Chondrocyte (in vitro differentiated cells): Measurements from ENCODE around the gene CD207. TPM values are rescaled to one million over a fixed set of nuclear protein-coding genes. Genes with fewer than 3 reads are reported as not detected.

Experiments
- DNase-seq: peaks from one replicate; pipeline ENCODE4 v3.0.0; 2021; ENCODE audit warnings: mixed read lengths, low spot score
- H3K27ac Mint-ChIP-seq: one replicate; pipeline ENCODE4 v1.8.0; 2021; ENCODE audit warnings: mild to moderate bottlenecking, moderate library complexity, mixed read lengths; ENCODE audit not compliant: unreplicated experiment
- H3K27me3 Mint-ChIP-seq: 2 replicates; pipeline ENCODE4 v1.8.0; 2021; ENCODE audit warnings: low read depth, mixed read lengths
- H3K36me3 Mint-ChIP-seq: 2 replicates; pipeline ENCODE4 v1.8.0; 2021; ENCODE audit warnings: low read depth, mixed read lengths
- H3K4me1 Mint-ChIP-seq: 2 replicates; pipeline ENCODE4 v1.8.0; 2021; ENCODE audit warnings: low read depth, mild to moderate bottlenecking, mixed read lengths
- H3K4me3 Mint-ChIP-seq: one replicate; pipeline ENCODE4 v1.8.0; 2021; ENCODE audit warnings: mild to moderate bottlenecking, moderate library complexity, mixed read lengths; ENCODE audit not compliant: unreplicated experiment
- H3K9me3 Mint-ChIP-seq: 2 replicates; pipeline ENCODE4 v1.8.0; 2021; ENCODE audit warnings: low read depth, mixed read lengths
- CTCF ChIP-seq: fragments of 200-600 bp; sonication (generic); IDR thresholded peaks from 2 replicates; pipeline ENCODE4 v1.5.0; 2021; ENCODE audit warnings: antibody characterized with exemption, mild to moderate bottlenecking, moderate library complexity
- total RNA-seq: library from RNA; stranded (reverse); gene quantifications from 3 replicates; pipeline ENCODE4 v1.2.1, GENCODE V29; 2021

Gene CD207
- total RNA-seq, 1 donor from 2014 or later, result not detected

GRCh38 chr2:70829916-70830315 lies 5.7 kb downstream of the CD207 start:
- no peak overlapping the region for H3K27ac Mint-ChIP-seq
- TF ChIP-seq CTCF, result no peak
- H3K27me3 Mint-ChIP-seq, result peaks cover 18% of the 10 kb centered on the region
- H3K36me3 Mint-ChIP-seq, result no peaks in the 10 kb centered on the region
- no peak overlapping the region for H3K4me3 Mint-ChIP-seq
- H3K9me3 Mint-ChIP-seq, result no peaks in the 10 kb centered on the region
- H3K4me1 Mint-ChIP-seq, result no peaks in the 10 kb centered on the region
- no peak for DNase-seq

GRCh38 chr2:70828914-70829824 lies 6.4 kb downstream of the CD207 start:
- Mint-ChIP-seq H3K4me1 (no peaks in the 10 kb centered on the region), H3K36me3 (no peaks in the 10 kb centered on the region), H3K27me3 (peaks cover 18% of the 10 kb centered on the region), H3K9me3 (no peaks in the 10 kb centered on the region), H3K4me3 (no peak overlapping the region), H3K27ac (no peak overlapping the region)
- TF ChIP-seq CTCF, result no peak
- DNase-seq, result no peak

GRCh38 chr2:70828115-70828514 lies 7.5 kb downstream of the CD207 start:
- no peak for DNase-seq
- no peak for TF ChIP-seq CTCF
- Mint-ChIP-seq H3K9me3 (no peaks in the 10 kb centered on the region), H3K27ac (no peak overlapping the region), H3K4me3 (no peak overlapping the region), H3K27me3 (peaks cover 19% of the 10 kb centered on the region), H3K4me1 (no peaks in the 10 kb centered on the region), H3K36me3 (no peaks in the 10 kb centered on the region)

- Mint-ChIP-seq H3K4me1 (no peaks in the 10 kb centered on the region), H3K27me3 (peaks cover 20% of the 10 kb centered on the region), H3K4me3 (no peak overlapping the region), H3K27ac (no peak overlapping the region), H3K36me3 (no peaks in the 10 kb centered on the region), H3K9me3 (no peaks in the 10 kb centered on the region)
- DNase-seq, result no peak
- no peak for TF ChIP-seq CTCF
Observed at GRCh38 chr2:70827388-70827787, 8.2 kb downstream of the CD207 start.

GRCh38 chr2:70826696-70827350 lies 8.8 kb downstream of the CD207 start:
- Mint-ChIP-seq H3K27me3 (peaks cover 20% of the 10 kb centered on the region), H3K36me3 (no peaks in the 10 kb centered on the region), H3K9me3 (no peaks in the 10 kb centered on the region), H3K4me3 (no peak overlapping the region), H3K4me1 (no peaks in the 10 kb centered on the region), H3K27ac (no peak overlapping the region)
- no peak for TF ChIP-seq CTCF
- DNase-seq, result no peak
